Erythroblast (primary cell): ENCODE results near the gene CD36.

Experiments
- GATA1 ChIP-seq: IDR thresholded peaks from 2 replicates; pipeline ENCODE4 v1.6.1; 2011; ENCODE audit warnings: low read depth, mild to moderate bottlenecking, control low read depth, low read length, moderate library complexity
- POLR2A ChIP-seq: IDR thresholded peaks from 2 replicates; pipeline ENCODE4 v1.6.1; 2011; ENCODE audit warnings: mild to moderate bottlenecking, low read length

DNA sequence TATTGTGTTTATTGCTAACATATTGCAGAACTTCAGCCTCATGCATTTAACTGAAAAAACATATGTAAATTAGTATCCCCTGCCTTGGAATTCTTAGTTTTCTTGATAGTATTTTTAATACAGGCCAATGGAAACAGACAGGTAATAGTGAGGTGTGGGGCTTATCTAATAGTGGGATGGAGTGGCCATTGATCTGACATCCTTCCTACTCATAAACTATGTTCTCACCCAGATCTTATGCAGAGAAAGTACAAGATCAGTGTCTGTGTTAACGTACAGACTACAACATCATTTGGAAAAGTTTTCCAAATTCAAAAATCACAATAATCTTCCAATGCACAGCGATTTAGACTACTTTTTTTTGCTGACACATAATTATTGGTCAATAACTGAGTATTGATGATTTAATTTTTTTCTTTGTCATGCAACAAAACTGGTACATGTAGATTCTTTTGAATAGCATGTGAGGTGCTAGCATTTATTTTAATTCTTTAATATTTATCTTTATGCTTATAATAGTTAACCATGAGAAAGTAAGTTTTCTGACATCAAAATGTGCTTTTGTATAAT is 9.7 kb downstream of the CD36 start:
- TF ChIP-seq POLR2A (peak; percentile 32), GATA1 (no peak)
